HG03097 (cell line): Measurements from ENCODE around the gene NOTO.
"Not testable (repeated sequence)": the region's sequence is repeated elsewhere in the genome, so short reads cannot be mapped to it uniquely, and the experiment has no call there.

ENCODE experiments used
- ATAC-seq: cut with Tn5 transposase; IDR thresholded peaks from one replicate; pipeline ENCODE4 v1.9.1; 2021; ENCODE audit not compliant: unreplicated experiment, low FRiP score

The NOTO gene, protein sequence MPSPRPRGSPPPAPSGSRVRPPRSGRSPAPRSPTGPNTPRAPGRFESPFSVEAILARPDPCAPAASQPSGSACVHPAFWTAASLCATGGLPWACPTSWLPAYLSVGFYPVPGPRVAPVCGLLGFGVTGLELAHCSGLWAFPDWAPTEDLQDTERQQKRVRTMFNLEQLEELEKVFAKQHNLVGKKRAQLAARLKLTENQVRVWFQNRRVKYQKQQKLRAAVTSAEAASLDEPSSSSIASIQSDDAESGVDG

DNA sequence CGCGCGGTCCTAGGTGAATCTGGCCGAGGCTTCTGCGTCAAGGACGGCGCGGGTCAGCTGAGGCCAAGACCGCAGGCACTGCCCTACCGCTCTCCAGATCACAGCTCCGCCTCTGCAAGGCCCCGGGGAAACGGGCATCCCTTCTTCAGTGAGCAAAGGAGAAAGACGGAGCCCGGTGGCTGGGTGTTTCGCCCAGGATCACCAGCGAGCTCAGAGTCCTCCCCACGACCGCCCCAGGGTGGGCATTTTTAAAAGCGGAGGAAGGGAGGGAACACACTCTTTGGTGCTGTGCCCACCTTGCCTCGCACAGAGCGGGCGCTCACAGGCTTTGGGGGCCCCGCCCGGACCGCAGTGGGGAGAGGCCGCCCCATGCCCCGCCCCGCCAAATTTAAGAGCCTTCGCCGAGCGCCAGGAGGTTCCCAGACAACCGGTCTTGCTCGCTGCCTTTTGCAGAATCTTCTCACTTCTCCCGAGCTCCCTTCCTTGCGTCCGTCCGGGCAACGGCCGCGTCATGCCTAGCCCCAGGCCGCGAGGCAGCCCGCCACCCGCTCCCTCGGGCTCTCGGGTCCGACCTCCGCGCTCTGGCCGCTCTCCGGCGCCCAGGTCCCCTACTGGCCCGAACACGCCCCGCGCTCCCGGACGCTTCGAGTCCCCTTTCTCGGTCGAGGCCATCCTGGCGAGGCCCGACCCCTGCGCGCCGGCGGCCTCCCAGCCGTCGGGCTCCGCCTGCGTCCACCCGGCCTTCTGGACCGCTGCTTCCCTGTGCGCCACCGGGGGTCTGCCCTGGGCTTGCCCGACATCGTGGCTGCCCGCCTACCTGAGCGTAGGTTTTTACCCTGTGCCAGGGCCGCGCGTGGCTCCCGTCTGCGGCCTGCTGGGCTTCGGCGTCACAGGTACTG, at the start of gene NOTO:
Gene NOTO, plus strand, starts transcription at position 419 of the 899 bp plus-strand sequence. Its CDS starts 93 bp downstream, at position 512.
- no peak for ATAC-seq

DNA sequence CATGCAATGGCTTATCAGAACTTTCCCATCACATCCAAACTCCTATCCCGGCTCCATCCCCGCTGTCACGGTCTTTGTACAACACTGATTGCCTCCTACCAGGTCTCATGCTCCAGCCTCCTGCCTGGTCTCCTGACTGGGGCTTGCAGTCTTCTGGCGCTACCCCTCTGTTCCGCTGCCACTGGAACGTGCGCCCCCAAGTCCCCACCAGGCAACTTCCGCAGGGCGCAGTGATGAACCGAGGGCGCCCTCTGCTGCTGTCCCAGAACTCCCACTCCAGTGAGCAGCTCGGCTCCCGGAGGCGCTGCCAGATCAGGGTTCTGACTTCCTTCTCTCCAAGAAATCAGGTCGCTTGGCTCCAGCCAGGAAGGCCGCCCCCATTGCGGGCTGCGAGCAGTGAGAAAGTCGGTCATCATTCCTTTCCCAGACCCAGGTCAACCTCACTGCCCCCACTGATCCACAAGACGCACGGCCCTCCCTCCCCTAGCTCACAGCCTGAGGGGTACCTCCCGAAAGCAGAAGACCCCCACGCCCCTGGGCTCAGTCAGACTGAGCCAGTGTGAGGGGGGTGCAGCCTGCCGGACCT, 45.7 kb upstream of the NOTO start:
- ATAC-seq = no peak

DNA sequence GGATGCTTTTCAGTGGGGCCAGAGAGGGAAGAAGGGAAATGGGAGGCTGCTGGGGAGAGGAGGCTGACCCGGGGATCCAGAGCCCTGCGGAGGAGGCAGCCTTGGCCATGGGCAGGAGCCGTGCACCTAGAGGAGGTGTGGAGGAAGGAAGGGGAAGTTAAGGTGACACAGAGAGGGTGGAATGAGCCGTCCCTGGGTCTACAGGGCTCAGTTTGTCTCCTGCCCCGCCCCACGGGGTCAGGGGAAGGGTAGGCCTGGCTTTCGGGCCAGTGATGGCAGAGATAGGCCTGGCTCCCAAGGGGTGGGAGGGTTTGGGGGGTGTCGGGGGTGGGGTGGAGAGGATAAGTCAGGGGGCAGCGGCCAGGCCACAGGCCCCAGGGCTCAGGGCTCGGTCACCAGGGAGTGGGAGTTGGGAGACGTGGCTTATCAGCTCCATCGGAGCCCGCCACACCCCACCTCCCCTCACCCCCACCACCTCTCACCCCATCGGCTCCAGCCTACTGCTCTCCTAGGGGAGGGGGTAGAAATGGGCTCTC, 39.5 kb upstream of the NOTO start:
- no peak for ATAC-seq

DNA sequence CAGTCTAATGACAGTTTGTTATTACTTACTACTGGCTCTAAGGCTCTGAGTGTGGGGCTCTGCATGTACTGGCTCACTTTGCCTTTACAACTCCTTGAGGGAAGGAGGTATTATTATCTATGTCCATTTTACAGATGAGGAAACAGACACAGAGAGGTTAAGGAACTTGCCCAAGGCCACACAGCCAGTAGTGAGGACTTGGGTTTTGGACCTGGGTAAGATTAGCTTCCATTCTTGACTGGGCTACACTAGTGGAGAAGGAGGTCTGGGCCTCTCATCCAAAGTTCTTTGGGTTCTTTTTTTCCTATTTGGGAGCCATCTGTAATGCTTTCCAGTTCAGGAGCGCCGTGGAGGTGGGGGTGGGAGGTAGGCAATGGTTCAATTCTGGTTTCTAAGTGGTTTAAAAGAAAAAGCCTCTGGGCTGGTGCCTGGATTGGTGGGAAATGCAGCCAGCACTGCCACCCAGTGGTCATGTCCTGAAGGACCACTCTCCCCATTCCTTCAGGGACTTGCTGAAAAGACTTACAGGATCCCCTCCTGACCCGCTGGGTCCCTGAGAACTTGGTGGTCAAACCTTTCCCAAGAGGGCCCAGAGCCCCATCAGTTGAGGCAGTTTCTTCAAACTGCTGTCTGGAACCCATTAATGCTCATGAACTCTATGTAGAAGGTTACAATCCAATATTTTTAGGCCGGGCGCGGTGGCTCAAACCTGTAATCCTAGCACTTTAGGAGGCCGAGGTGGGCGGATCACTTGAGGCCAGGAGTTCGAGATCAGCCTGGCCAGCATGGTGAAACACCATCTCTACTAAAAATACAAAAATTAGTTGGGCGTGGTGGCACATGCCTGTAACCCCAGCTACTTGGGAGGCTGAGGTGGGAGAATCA, 38.6 kb upstream of the NOTO start:
- ATAC-seq = no peak

DNA sequence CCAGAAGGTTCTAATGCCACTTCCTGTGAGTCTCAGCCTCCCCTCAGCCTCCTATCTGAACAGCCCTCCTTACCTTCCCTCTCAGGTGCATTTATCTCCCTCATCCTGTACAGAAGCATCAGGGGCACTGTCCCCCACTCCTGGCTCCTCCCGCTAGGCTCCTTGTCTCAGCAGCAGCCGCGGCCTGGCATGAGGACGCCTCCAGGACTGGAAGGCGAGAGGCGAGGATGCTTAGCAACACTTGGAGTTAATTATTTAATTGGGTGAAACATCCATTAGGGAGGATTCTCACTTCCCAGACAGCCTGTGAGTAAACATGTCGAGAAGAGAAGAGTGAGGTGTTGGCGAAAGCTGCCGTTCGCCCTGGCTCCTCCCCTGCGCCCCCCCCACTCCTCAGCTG, 36.4 kb upstream of the NOTO start:
- not testable (repeated sequence) for ATAC-seq

DNA sequence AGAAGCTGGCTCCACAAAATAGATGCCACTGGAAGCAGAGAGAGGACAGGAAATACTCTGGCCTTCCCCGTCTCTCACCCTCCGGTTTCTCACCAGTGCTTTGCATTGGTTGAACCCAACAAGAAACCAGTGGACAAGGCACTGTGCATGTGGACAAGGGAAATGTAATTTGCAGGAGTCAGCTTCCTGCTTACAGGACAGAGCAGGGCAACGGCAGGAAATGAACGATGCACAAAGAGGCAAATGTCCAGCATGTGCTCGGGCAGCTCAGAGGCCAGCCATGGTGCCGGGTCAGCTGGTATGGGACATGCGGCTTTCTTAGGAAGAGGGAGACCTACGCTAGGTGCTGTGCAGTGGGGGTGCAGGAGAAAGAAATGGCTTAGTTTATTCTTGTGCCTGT, 35.6 kb upstream of the NOTO start:
- ATAC-seq = not testable (repeated sequence)

DNA sequence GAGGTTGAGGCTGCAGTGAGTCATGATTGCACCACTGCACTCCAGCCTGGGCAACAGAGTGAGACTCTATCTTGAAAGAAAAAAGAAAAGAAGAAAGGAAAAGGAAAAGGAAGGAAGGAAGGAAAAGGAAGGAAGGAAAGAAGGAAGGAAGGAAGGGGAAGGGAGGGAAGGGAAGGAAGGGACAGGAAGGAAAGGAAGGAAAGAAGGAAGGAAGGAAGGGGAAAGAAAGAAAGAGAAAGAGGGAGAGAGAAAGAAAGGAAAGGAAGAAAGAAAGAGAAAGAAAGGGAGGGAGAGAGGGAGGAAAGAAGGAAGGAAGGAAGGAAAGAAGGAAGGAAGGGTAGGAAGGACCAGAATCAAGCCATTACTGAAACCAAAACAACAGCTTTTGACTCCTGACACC, 34.0 kb upstream of the NOTO start:
- ATAC-seq = not testable (repeated sequence)

DNA sequence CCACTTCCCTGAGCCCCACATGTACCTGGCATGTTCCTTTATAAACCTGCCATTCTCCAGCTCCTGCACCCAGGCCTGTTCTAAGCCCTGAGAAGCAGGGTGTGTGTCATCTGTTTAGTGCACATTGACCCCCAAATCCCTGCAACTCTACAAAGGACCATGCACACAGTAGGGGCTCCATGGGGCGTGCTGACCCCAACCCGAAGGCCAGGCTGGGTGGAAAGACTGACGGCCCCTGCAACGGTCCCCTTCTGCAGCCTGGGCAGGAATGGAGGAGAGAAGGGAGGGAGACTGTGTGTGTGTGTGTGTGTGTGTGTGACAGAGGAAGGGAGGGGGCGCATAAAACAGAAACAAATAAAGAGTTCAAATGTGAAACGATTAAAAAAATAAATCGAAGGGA, 32.0 kb upstream of the NOTO start:
- ATAC-seq = not testable (repeated sequence)

DNA sequence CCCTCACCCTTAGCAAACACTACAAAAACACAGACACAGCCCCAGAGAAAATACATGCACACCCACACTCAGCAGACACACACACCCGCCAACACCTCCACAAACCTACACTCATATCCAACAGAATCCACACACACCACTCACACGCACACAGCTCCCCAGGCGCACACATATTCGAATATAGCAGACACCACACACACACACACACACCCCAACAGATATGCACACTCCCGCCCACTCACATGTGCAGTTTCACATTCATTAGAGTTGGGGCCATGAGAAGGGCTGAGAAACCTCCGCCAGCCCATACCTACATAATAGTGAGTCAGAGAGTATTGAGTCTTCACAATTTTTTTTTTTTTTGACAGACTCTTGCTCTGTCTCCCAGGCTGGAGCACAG, 29.4 kb upstream of the NOTO start:
- ATAC-seq = no peak

DNA sequence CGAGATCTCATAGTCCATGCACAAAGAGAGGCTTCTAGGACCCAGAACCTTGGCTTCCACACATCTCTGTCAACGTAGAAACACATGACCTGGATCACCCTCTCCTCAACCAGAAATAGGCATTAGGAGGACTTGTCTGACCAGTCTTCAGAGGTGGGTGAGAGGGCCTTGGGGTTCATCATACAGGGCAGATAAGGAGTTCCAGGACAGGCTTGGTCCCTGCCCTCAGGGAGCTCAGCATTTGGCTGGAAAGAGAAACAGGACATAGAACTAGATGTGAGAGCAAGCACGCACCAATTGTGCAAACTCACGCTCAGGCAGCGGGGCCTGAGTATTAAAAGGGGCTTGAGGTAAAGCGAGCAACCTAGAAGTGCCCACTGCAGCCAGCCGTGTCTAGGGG, 28.6 kb upstream of the NOTO start:
- ATAC-seq = no peak

DNA sequence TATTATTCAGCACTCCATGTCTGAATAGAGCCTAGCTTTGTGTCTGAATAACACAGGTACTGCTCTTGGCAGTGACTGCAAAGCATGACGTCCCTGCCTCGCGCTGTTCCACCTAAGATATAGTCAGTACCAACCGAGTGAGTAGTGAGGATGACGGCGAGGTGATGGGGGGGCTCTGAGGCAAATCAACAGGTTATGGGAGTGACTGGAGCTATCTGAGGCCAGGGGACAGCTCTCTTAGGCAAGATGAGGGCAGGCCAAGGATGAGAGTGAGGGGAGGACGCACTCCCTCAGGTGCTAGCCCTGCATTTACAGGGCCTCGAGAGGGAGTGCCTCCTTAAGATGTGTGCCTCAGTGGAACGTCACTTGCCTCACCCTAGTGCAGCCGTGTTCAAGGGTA, 28.1 kb upstream of the NOTO start:
- ATAC-seq = no peak

DNA sequence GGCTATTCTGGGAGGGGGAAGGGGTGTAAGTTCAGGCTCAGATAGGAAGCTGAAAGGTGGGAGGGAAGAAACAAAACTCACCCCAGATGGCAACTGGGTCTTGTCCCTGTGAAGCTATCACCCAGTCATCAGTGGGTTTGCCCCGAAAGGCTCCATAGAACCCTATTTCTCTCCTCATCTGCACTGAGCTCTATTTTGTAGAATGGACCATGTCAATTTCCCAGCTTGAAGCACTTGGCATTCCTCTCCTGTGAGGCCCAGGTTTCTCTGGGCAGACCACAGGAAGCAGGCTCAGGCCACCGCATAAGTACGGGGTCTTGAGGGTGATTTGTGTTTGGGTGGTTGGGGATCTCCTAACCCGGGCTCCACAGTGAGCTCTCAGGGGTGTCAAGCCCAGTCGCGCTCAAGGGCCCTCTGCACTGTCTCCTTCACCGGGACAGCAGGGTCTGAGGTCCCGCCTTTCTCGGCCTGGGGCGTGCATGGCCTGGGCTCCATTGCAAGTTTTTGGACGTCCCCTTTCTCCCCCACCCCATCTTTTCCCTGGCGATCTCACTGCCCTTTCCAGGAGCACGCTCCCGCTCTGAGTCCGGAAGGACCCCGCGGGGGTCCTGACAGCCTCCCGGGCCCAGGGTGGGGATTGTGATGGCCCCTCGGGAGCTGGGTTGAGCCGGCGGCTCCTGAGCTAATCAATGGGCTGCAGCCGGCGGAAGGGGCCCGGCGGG, 27.3 kb upstream of the NOTO start:
- ATAC-seq = no peak

DNA sequence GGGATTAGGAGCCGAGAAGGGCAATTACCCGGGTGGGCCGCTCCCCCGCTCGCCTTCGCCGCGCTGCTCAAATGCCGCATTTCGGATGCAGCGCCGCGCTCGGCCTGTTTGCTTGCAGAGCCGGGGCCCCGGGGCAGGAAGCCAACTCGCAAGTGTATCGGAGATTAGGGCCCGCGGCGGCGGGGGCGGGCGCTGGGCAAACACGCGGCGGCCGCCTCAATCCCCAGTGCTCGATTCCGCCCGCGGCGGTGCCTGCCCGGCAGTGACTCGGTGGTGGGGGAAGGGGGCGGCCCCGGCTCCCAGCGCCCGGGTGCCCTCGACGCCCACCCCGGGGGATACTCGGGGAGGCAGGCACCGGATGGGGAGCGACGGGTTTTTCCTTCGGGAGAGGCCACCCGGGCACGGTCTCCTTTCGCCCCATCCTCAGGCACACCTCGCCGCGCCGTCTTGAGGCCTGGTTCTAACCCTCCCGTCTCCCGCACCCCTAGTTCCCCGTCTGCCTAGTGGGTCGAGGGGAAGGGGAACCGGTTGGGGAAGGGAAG, 26.6 kb upstream of the NOTO start:
- no peak for ATAC-seq

DNA sequence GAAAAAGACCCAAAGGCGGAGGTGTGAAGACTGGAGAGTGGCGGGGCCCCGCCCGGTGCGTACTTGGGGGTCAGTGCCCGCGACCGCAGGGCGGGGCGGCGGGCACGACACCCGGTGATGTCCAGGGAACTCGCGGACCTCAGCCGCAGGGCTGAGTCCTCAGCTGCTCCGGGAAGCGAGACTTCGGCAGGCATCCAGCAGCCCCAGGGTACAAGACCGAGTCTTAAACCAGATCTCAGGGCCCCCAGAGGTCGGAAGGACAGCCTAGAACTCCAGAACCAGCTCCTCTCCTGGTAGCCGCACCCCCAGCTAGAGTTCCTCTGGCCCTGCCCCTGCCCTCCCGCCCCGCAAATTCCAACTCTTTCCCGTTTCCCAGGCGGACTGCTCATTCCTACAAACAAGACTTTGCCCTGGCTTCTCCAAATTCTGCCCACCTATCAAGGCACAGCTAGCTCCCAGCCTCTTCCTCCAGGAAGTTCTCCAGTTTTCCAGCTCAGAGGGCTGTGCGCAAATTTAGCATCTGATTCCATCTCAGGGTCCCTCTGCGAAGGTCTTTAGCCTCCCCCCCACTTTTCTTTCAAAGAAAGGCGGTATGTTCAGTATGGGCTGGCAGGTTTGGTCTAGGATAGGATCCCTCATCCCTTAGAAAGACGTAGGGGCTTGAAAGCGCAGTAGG, 26.0 kb upstream of the NOTO start:
- no peak for ATAC-seq

DNA sequence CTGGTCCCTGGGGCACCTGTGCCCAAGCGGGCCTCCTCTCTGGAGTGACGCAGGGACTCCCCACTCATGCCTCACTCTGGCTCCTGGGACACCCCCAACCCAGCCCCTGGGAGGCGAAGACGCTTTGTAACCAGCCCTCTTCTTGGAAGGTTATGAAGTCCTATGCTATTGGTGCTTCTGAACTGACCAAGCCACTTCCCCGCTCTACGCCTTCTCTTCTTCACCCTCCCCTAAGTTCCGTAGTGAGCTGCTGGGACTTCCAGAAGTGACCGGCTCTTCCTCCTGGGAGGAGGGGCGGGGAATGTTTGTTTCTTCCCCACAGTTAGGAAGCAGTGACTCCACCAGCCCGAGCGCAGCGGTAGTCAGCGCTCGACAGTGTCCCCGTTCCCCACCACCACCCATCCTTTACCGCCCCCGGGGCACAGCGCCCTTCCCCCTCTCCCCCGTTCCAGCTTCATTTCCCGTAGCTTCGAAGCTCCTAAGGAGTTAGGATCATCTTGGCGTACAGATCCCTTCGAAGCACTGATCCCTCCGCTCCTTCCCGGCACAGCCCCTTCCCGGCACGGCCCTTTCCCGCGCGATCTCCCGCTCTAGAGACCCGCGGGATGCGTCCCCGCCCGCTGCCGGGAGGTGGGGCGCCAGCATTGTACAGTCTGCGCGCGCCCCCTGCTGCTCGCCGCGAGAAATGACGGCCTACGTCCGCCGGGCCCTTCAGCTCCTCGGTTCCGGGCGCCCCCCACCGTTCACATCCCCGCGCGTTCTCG, 25.3 kb upstream of the NOTO start:
- peak; percentile 90 for ATAC-seq

DNA sequence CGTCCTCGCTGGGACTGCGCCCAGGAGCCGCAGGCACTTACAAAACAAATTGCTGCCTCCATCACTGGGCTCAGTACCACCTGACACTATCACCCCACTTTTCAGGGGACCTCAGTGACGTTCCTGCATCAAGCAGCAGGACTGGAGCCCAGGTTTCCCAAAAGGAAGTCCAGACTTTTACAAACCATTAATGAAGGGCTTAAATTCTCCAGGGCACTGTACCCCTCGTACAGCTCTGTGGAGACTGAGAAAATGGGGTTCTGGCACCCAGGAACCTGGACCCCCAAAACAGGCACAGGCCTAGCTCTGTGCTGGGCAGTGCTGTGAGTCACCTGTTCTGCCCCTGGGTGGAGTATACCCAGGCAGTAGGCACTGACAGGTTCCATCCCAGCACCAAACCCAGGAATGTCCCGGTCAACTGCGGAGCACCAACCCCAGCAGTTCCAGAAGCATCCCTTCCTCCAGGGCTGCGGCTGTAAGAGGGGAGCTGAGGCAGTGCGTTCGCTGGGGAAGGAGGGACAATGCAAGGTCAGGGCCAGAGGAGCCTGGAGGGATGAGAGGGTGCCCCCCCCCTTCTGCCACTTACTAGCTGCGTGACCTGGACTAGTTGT, 24.6 kb upstream of the NOTO start:
- no peak for ATAC-seq

DNA sequence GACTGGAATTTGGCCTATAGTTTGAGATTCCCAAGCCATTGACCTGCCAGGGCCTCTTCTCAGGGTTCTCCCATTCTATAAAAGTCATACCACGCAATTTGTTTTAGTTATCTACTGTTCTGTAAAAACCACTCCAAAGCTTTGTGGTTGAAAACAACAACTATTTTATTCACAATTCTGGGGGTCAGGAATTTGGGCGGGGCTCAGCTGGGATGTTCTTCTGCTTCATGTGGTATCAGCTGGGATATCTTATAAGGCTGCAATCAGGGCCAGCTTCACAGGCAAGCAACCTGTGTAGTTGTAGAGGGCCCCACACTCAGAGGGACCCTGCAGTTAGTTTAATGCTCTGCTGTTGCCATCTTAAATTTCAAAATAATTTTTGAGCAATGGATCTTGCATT, 16.4 kb upstream of the NOTO start:
- no peak for ATAC-seq

DNA sequence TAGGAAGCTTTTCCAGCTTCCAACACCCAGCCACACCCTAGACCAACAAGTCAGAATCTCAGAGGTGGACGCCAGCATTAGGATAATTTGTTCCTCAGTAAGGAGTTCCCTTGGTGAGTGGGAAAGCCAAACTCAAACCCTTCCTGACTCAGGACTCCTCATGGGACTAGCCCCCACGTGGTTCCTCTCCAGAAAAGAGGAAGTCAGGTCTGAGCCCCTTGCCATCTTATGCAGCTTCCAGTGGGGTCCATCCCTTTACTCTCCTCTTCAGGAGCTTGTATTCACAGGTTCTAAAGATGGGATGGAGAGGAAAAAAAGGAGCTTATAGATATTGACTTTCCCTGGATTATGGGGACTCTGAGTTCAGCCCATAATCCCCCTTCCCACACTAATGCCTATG, 14.8 kb upstream of the NOTO start:
- no peak for ATAC-seq
